ENCODE data around the gene MPZL2. TPM values are rescaled to one million over a fixed set of nuclear protein-coding genes. Genes with fewer than 3 reads are reported as not detected.

The MPZL2 gene
- total and polyA plus RNA-seq, 5 donors, result 6.4 to 18.7 (median 8.8) TPM

GRCh38 chr11:118283037-118283636 is 19.0 kb upstream of the MPZL2 start:
- Histone ChIP-seq H3K27me3 (ENCODE audit: control insufficient read depth, insufficient read depth) (no peaks in the 10 kb centered on the region), H3K4me1 (ENCODE audit: control insufficient read depth, insufficient read depth, low read length) (no peaks in the 10 kb centered on the region), H3K4me3 (ENCODE audit: low read length) (no peak overlapping the region), H3K27ac (ENCODE audit: low read length) (no peak overlapping the region), H3K9me3 (ENCODE audit: control insufficient read depth, low read length) (no peaks in the 10 kb centered on the region)
- ATAC-seq (no peak), DNase-seq (no peak)
- intact Hi-C loops (cut with DNase I), result no loop called here
- WGBS, result 71% methylated on average over 5 of the region's 5 CpGs

GRCh38 chr11:118282606-118283005 is 18.5 kb upstream of the MPZL2 start:
- ATAC-seq, result no peak
- Histone ChIP-seq H3K27me3 (ENCODE audit: control insufficient read depth, insufficient read depth) (no peaks in the 10 kb centered on the region), H3K4me1 (ENCODE audit: control insufficient read depth, insufficient read depth, low read length) (no peaks in the 10 kb centered on the region), H3K9me3 (ENCODE audit: control insufficient read depth, low read length) (no peaks in the 10 kb centered on the region), H3K27ac (ENCODE audit: low read length) (no peak overlapping the region), H3K4me3 (ENCODE audit: low read length) (no peak overlapping the region)
- WGBS, result 70% methylated on average over 6 of the region's 6 CpGs
- intact Hi-C loops (cut with DNase I), result no loop called here
- no peak for DNase-seq

GRCh38 chr11:118281284-118281683 is 17.2 kb upstream of the MPZL2 start:
- H3K4me1 ChIP-seq (ENCODE audit: control insufficient read depth, insufficient read depth, low read length), result no peaks in the 10 kb centered on the region
- no peaks in the 10 kb centered on the region for H3K27me3 ChIP-seq (ENCODE audit: control insufficient read depth, insufficient read depth)
- DNase-seq, result no peak
- ATAC-seq, result no peak
- intact Hi-C loops (cut with DNase I), result no loop called here
- no peak overlapping the region for H3K27ac ChIP-seq (ENCODE audit: low read length)
- H3K9me3 ChIP-seq (ENCODE audit: control insufficient read depth, low read length), result no peaks in the 10 kb centered on the region
- WGBS, result 80% methylated on average over 1 of the region's 1 CpG
- no peak overlapping the region for H3K4me3 ChIP-seq (ENCODE audit: low read length)

GRCh38 chr11:118277312-118277711 is 13.2 kb upstream of the MPZL2 start:
- H3K4me3 ChIP-seq (ENCODE audit: low read length), result no peak overlapping the region
- H3K4me1 ChIP-seq (ENCODE audit: control insufficient read depth, insufficient read depth, low read length), result no peaks in the 10 kb centered on the region
- H3K27me3 ChIP-seq (ENCODE audit: control insufficient read depth, insufficient read depth), result no peaks in the 10 kb centered on the region
- intact Hi-C loops (cut with DNase I), result no loop called here
- no peak overlapping the region for H3K27ac ChIP-seq (ENCODE audit: low read length)
- WGBS, result 75% methylated on average over 1 of the region's 1 CpG
- no peaks in the 10 kb centered on the region for H3K9me3 ChIP-seq (ENCODE audit: control insufficient read depth, low read length)
- ATAC-seq (peak in 1 of 2 donors; percentile 69), DNase-seq (no peak)

GRCh38 chr11:118276422-118276821 is 12.3 kb upstream of the MPZL2 start:
- Histone ChIP-seq H3K27ac (ENCODE audit: low read length) (no peak overlapping the region), H3K4me1 (ENCODE audit: control insufficient read depth, insufficient read depth, low read length) (no peaks in the 10 kb centered on the region), H3K27me3 (ENCODE audit: control insufficient read depth, insufficient read depth) (no peaks in the 10 kb centered on the region), H3K4me3 (ENCODE audit: low read length) (no peak overlapping the region), H3K9me3 (ENCODE audit: control insufficient read depth, low read length) (no peaks in the 10 kb centered on the region)
- no peak for ATAC-seq
- intact Hi-C loops (cut with DNase I), result no loop called here
- no peak for DNase-seq
- 68% methylated on average over 1 of the region's 1 CpG for WGBS

- WGBS, result 42% methylated on average over 4 of the region's 4 CpGs
These were observed 11.1 kb upstream of the MPZL2 start for GRCh38 chr11:118275176-118275575.

GRCh38 chr11:118274186-118274585 is 10.1 kb upstream of the MPZL2 start:
- intact Hi-C loops (cut with DNase I), result no loop called here
- no peaks in the 10 kb centered on the region for H3K9me3 ChIP-seq (ENCODE audit: control insufficient read depth, low read length)
- 90% methylated on average over 2 of the region's 2 CpGs for WGBS
- no peak overlapping the region for H3K4me3 ChIP-seq (ENCODE audit: low read length)
- no peak for DNase-seq
- no peaks in the 10 kb centered on the region for H3K27me3 ChIP-seq (ENCODE audit: control insufficient read depth, insufficient read depth)
- no peak for ATAC-seq
- H3K4me1 ChIP-seq (ENCODE audit: control insufficient read depth, insufficient read depth, low read length), result no peaks in the 10 kb centered on the region
- H3K27ac ChIP-seq (ENCODE audit: low read length), result no peak overlapping the region

More at GRCh38 chr11:118275176-118275575, 11.1 kb upstream of the MPZL2 start:
- intact Hi-C loops (cut with DNase I), result no loop called here
- no peaks in the 10 kb centered on the region for H3K4me1 ChIP-seq (ENCODE audit: control insufficient read depth, insufficient read depth, low read length)
- H3K27me3 ChIP-seq (ENCODE audit: control insufficient read depth, insufficient read depth), result no peaks in the 10 kb centered on the region
- H3K4me3 ChIP-seq (ENCODE audit: low read length), result no peak overlapping the region
- no peak overlapping the region for H3K27ac ChIP-seq (ENCODE audit: low read length)
- no peaks in the 10 kb centered on the region for H3K9me3 ChIP-seq (ENCODE audit: control insufficient read depth, low read length)
- peak; percentile 68 to 85 for ATAC-seq
- no peak for DNase-seq

GRCh38 chr11:118272001-118272400 is 7.9 kb upstream of the MPZL2 start:
- Histone ChIP-seq H3K27ac (ENCODE audit: low read length) (no peak overlapping the region), H3K27me3 (ENCODE audit: control insufficient read depth, insufficient read depth) (no peaks in the 10 kb centered on the region), H3K4me3 (ENCODE audit: low read length) (no peak overlapping the region), H3K9me3 (ENCODE audit: control insufficient read depth, low read length) (no peaks in the 10 kb centered on the region), H3K4me1 (ENCODE audit: control insufficient read depth, insufficient read depth, low read length) (no peaks in the 10 kb centered on the region)
- DNase-seq, result no peak
- WGBS, result 57% methylated on average over 2 of the region's 2 CpGs
- intact Hi-C loops (cut with DNase I), result no loop called here
- ATAC-seq, result no peak

- ATAC-seq, result peak in 1 of 2 donors; percentile 7
- no peaks in the 10 kb centered on the region for H3K27me3 ChIP-seq (ENCODE audit: control insufficient read depth, insufficient read depth)
- no peak for DNase-seq
- 78% methylated on average over 4 of the region's 4 CpGs for WGBS
- H3K4me3 ChIP-seq (ENCODE audit: low read length), result no peak overlapping the region
- no peaks in the 10 kb centered on the region for H3K9me3 ChIP-seq (ENCODE audit: control insufficient read depth, low read length)
- intact Hi-C loops (cut with DNase I), result no loop called here
- peaks cover 8% of the 10 kb centered on the region for H3K4me1 ChIP-seq (ENCODE audit: control insufficient read depth, insufficient read depth, low read length)
- H3K27ac ChIP-seq (ENCODE audit: low read length), result no peak overlapping the region
These were observed 3.4 kb upstream of the MPZL2 start for GRCh38 chr11:118267486-118267885.

- peak; percentile 60 to 74 (median 64) for DNase-seq
- no peak overlapping the region for H3K27ac ChIP-seq (ENCODE audit: low read length)
These were observed 1.9 kb upstream of the MPZL2 start for GRCh38 chr11:118265954-118266353.

GRCh38 chr11:118264569-118265465 is 720 bp upstream of the MPZL2 start:
- peaks cover 8% of the 10 kb centered on the region for H3K4me1 ChIP-seq (ENCODE audit: control insufficient read depth, insufficient read depth, low read length)
- DNase-seq (no peak), ATAC-seq (no peak)
- no peaks in the 10 kb centered on the region for H3K27me3 ChIP-seq (ENCODE audit: control insufficient read depth, insufficient read depth)
- H3K9me3 ChIP-seq (ENCODE audit: control insufficient read depth, low read length), result no peaks in the 10 kb centered on the region
- H3K27ac ChIP-seq (ENCODE audit: low read length), result no peak overlapping the region
- peak overlapping the region; percentile 50 for H3K4me3 ChIP-seq (ENCODE audit: low read length)
- WGBS, result 56% methylated on average over 13 of the region's 13 CpGs
- intact Hi-C loops (cut with DNase I), result no loop called here

More at GRCh38 chr11:118265954-118266353, 1.9 kb upstream of the MPZL2 start:
- peaks cover 8% of the 10 kb centered on the region for H3K4me1 ChIP-seq (ENCODE audit: control insufficient read depth, insufficient read depth, low read length)
- no peak overlapping the region for H3K4me3 ChIP-seq (ENCODE audit: low read length)
- H3K9me3 ChIP-seq (ENCODE audit: control insufficient read depth, low read length), result no peaks in the 10 kb centered on the region
- no peaks in the 10 kb centered on the region for H3K27me3 ChIP-seq (ENCODE audit: control insufficient read depth, insufficient read depth)
- 57% methylated on average over 1 of the region's 1 CpG for whole genome bisulfite sequencing
- intact Hi-C loops (cut with DNase I), result no loop called here
- peak; percentile 70 to 82 for ATAC-seq

All from right cardiac atrium (tissue), 5 donors.